ENCODE data around the gene ZDHHC11B.
"Not testable (repeated sequence)": the region's sequence is repeated elsewhere in the genome, so short reads cannot be mapped to it uniquely, and the experiment has no call there.

Gene ZDHHC11B

GRCh38 chr5:777756-778161 lies 6.8 kb downstream of the ZDHHC11B start:
- Histone ChIP-seq H3K36me3 (ENCODE audit: insufficient read depth) (no peaks in the 10 kb centered on the region), H3K79me2 (ENCODE audit: insufficient read depth, low read depth) (no peaks in the 10 kb centered on the region), H4K20me1 (ENCODE audit: insufficient read depth) (no peaks in the 10 kb centered on the region), H3K4me2 (no peak overlapping the region), H3K27me3 (ENCODE audit: insufficient read depth, low read depth) (no peaks in the 10 kb centered on the region), H3K4me3 (IDR thresholded peaks at IDR 0.05; ENCODE audit: insufficient read depth, low read depth, low read length) (no peak overlapping the region), H3K4me1 (ENCODE audit: low read depth, poor library complexity, severe bottlenecking) (no peaks in the 10 kb centered on the region), H3K27ac (no peak overlapping the region), H3K9ac (no peak overlapping the region), H2AFZ (ENCODE audit: low read depth) (no peak overlapping the region)
- TF ChIP-seq CTCF (conservative IDR thresholded peaks at IDR 0.05; ENCODE audit: low read depth, low read length): no peak

GRCh38 chr5:776862-777711 lies 7.4 kb downstream of the ZDHHC11B start:
- no peaks in the 10 kb centered on the region for H3K79me2 ChIP-seq (ENCODE audit: insufficient read depth, low read depth)
- H3K9ac ChIP-seq: no peak overlapping the region
- no peaks in the 10 kb centered on the region for H3K36me3 ChIP-seq (ENCODE audit: insufficient read depth)
- H3K27ac ChIP-seq: no peak overlapping the region
- no peak for TF ChIP-seq CTCF (conservative IDR thresholded peaks at IDR 0.05; ENCODE audit: low read depth, low read length)
- no peaks in the 10 kb centered on the region for H4K20me1 ChIP-seq (ENCODE audit: insufficient read depth)
- H3K4me2 ChIP-seq: no peak overlapping the region
- H3K4me3 ChIP-seq (IDR thresholded peaks at IDR 0.05; ENCODE audit: insufficient read depth, low read depth, low read length): no peak overlapping the region
- H3K27me3 ChIP-seq (ENCODE audit: insufficient read depth, low read depth): no peaks in the 10 kb centered on the region
- H2AFZ ChIP-seq (ENCODE audit: low read depth): no peak overlapping the region
- no peaks in the 10 kb centered on the region for H3K4me1 ChIP-seq (ENCODE audit: low read depth, poor library complexity, severe bottlenecking)

GRCh38 chr5:775961-776861 lies 8.3 kb downstream of the ZDHHC11B start:
- no peaks in the 10 kb centered on the region for H3K27me3 ChIP-seq (ENCODE audit: insufficient read depth, low read depth)

GRCh38 chr5:775595-775960 lies 9.0 kb downstream of the ZDHHC11B start:
- not testable (repeated sequence) for H3K27me3 ChIP-seq (ENCODE audit: insufficient read depth, low read depth); H3K9ac ChIP-seq; H3K4me1 ChIP-seq (ENCODE audit: low read depth, poor library complexity, severe bottlenecking); H3K79me2 ChIP-seq (ENCODE audit: insufficient read depth, low read depth); H4K20me1 ChIP-seq (ENCODE audit: insufficient read depth); H3K4me3 ChIP-seq (IDR thresholded peaks at IDR 0.05; ENCODE audit: insufficient read depth, low read depth, low read length); H3K4me2 ChIP-seq; H3K27ac ChIP-seq; H3K36me3 ChIP-seq (ENCODE audit: insufficient read depth); H2AFZ ChIP-seq (ENCODE audit: low read depth)

More at GRCh38 chr5:775961-776861, 8.3 kb downstream of the ZDHHC11B start:
- no peaks in the 10 kb centered on the region for H3K79me2 ChIP-seq (ENCODE audit: insufficient read depth, low read depth)
- H3K36me3 ChIP-seq (ENCODE audit: insufficient read depth): no peaks in the 10 kb centered on the region
- H3K27ac ChIP-seq: no peak overlapping the region
- no peaks in the 10 kb centered on the region for H3K4me1 ChIP-seq (ENCODE audit: low read depth, poor library complexity, severe bottlenecking)
- TF ChIP-seq CTCF (conservative IDR thresholded peaks at IDR 0.05; ENCODE audit: low read depth, low read length): no peak
- no peak overlapping the region for H3K9ac ChIP-seq
- H2AFZ ChIP-seq (ENCODE audit: low read depth): no peak overlapping the region
- no peak overlapping the region for H3K4me2 ChIP-seq
- H3K4me3 ChIP-seq (IDR thresholded peaks at IDR 0.05; ENCODE audit: insufficient read depth, low read depth, low read length): no peak overlapping the region
- no peaks in the 10 kb centered on the region for H4K20me1 ChIP-seq (ENCODE audit: insufficient read depth)

GRCh38 chr5:774854-775505 lies 9.5 kb downstream of the ZDHHC11B start:
- H3K4me1 ChIP-seq (ENCODE audit: low read depth, poor library complexity, severe bottlenecking); H3K4me2 ChIP-seq; H3K27me3 ChIP-seq (ENCODE audit: insufficient read depth, low read depth); H3K4me3 ChIP-seq (IDR thresholded peaks at IDR 0.05; ENCODE audit: insufficient read depth, low read depth, low read length); H3K36me3 ChIP-seq (ENCODE audit: insufficient read depth); H3K9ac ChIP-seq; H2AFZ ChIP-seq (ENCODE audit: low read depth); H4K20me1 ChIP-seq (ENCODE audit: insufficient read depth); H3K79me2 ChIP-seq (ENCODE audit: insufficient read depth, low read depth); H3K27ac ChIP-seq: not testable (repeated sequence)

- not testable (repeated sequence) for H3K4me2 ChIP-seq; H3K4me1 ChIP-seq (ENCODE audit: low read depth, poor library complexity, severe bottlenecking); H3K36me3 ChIP-seq (ENCODE audit: insufficient read depth); H4K20me1 ChIP-seq (ENCODE audit: insufficient read depth); H2AFZ ChIP-seq (ENCODE audit: low read depth); H3K27ac ChIP-seq; H3K27me3 ChIP-seq (ENCODE audit: insufficient read depth, low read depth); H3K9ac ChIP-seq; H3K4me3 ChIP-seq (IDR thresholded peaks at IDR 0.05; ENCODE audit: insufficient read depth, low read depth, low read length); H3K79me2 ChIP-seq (ENCODE audit: insufficient read depth, low read depth)
Measured at GRCh38 chr5:774304-774703, 10.2 kb downstream of the ZDHHC11B start.

Measured in KMS-11 (cell line).